ENCODE data around the gene TBC1D20. TPM values are rescaled to one million over a fixed set of nuclear protein-coding genes. Genes with fewer than 3 reads are reported as not detected.
"Not testable (repeated sequence)": the region's sequence is repeated elsewhere in the genome, so short reads cannot be mapped to it uniquely, and the experiment has no call there.

The TBC1D20 gene
- total and polyA plus RNA-seq, 2 donors (not counting 3 experiments of a cell fraction or from before 2014, with no cell fraction given), result 34.3 to 36.1 TPM

GRCh38 chr20:454951-455350 is 7.4 kb downstream of the TBC1D20 start:
- H3K4me1 ChIP-seq (ENCODE audit: control insufficient read depth, extremely low read depth, insufficient read depth, low read length), result peaks cover 12% of the 10 kb centered on the region
- no peak overlapping the region for H3K4me3 ChIP-seq (replicated peaks in 1 of 3; ENCODE audit: insufficient read depth in 1 of 3, low read depth in 1 of 3, low read length in 3 of 3)
- FAIRE-seq (no peak), DNase-seq (ENCODE audit: low read depth, low spot score) (no peak)
- H3K36me3 ChIP-seq (ENCODE audit: control insufficient read depth in 2 of 2, extremely low read depth in 1 of 2, insufficient read depth in 2 of 2, low read length in 2 of 2), result no peaks in the 10 kb centered on the region
- intact Hi-C loops (cut with micrococcal nuclease) (no loop called here), dilution Hi-C loops (cut with MboI; ENCODE audit: extremely low pct_ligation_motif_present, low sequenced_read_pairs) (no loop called here)
- H3K9me3 ChIP-seq (replicated peaks; ENCODE audit: control insufficient read depth, insufficient read depth, low read length), result no peaks in the 10 kb centered on the region
- H4K20me1 ChIP-seq (replicated peaks; ENCODE audit: control insufficient read depth, extremely low read depth, insufficient read depth, low read length), result no peaks in the 10 kb centered on the region
- no TSS peak for BruUV-seq (replicated peaks)
- H3K4me2 ChIP-seq (ENCODE audit: insufficient read depth, low read length), result no peak overlapping the region
- ChIA-PET POLR2A (no interaction called here), CTCF (interaction anchor here (0.7 to 1.2 kb wide), 2 partner anchors 23 to 25 kb away, joined by 3 read pairs; no protein-coding TSS in a partner anchor)
- no peak overlapping the region for H2AFZ ChIP-seq (ENCODE audit: low read depth, low read length)
- TF ChIP-seq JUN (IDR thresholded peaks at IDR 0.05; ENCODE audit: borderline replicate concordance, insufficient read depth, insufficient read length, low read depth), result no peak
- TF ChIP-seq, protein P1, sequence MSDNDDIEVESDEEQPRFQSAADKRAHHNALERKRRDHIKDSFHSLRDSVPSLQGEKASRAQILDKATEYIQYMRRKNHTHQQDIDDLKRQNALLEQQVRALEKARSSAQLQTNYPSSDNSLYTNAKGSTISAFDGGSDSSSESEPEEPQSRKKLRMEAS (IDR thresholded peaks at IDR 0.05; ENCODE audit: insufficient read depth, insufficient read length), result no peak
- TF ChIP-seq MYC (IDR thresholded peaks at IDR 0.05; ENCODE audit: low read depth, low read length), result no peak
- no peak for TF ChIP-seq CTCF (IDR thresholded peaks at IDR 0.05; ENCODE audit: extremely low read depth in 1 of 2, insufficient read depth in 1 of 2, low read depth in 1 of 2, low read length in 2 of 2)
- TF ChIP-seq POLR2AphosphoS5 (IDR thresholded peaks at IDR 0.05; ENCODE audit: insufficient read depth, low read depth, low read length), result no peak
- TF ChIP-seq POLR2A (IDR thresholded peaks at IDR 0.05; ENCODE audit: low read depth, low read length), result no peak
- TF ChIP-seq FOS (IDR thresholded peaks at IDR 0.05; ENCODE audit: borderline replicate concordance, insufficient read depth, low read length), result no peak
- TF ChIP-seq GATA2 (IDR thresholded peaks at IDR 0.05; ENCODE audit: insufficient read depth, insufficient read length, low read depth, low read length), result no peak
- TF ChIP-seq EZH2 (IDR thresholded peaks at IDR 0.05; ENCODE audit: borderline replicate concordance, low read depth, low read length, severe bottlenecking), result no peak
- H3K9ac ChIP-seq (replicated peaks; ENCODE audit: extremely low read depth, insufficient read depth, low read length), result no peak overlapping the region
- no peaks in the 10 kb centered on the region for H3K9me1 ChIP-seq (replicated peaks; ENCODE audit: control insufficient read depth, extremely low read depth, insufficient read depth, low read length)
- H3K79me2 ChIP-seq (ENCODE audit: control insufficient read depth, insufficient read depth, low read length), result peaks cover 74% of the 10 kb centered on the region
- no peak overlapping the region for H3K27ac ChIP-seq (ENCODE audit: insufficient read depth, low read depth, low read length)
- no peaks in the 10 kb centered on the region for H3K27me3 ChIP-seq (ENCODE audit: control insufficient read depth in 2 of 2, insufficient read depth in 2 of 2, low read length in 2 of 2)

DNA sequence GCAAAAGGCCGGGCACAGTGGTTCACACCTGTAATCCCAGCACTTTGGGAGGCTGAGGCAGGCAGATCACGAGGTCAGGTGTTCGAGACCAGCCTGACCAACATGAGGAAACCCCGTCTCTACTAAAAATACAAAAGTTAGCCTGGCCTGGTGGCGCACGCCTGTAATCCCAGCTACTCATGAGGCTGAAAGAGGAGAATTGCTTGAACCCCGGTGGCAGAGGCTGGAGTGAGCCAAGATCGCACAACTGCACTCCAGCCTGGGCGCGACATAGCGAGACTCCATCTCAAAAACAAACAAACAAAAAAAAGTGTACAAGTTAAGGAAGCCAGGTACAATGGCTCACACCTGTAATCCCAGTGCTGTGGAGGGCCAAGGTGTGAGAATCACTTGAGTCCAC is 10.3 kb downstream of the TBC1D20 start:
- CTCF ChIA-PET; H3K4me3 ChIP-seq (replicated peaks in 1 of 3; ENCODE audit: insufficient read depth in 1 of 3, low read depth in 1 of 3, low read length in 3 of 3); POLR2A ChIA-PET: not testable (repeated sequence)

More for the DNA sequence above, 10.3 kb downstream of the TBC1D20 start:
- H3K36me3 ChIP-seq (ENCODE audit: control insufficient read depth in 2 of 2, extremely low read depth in 1 of 2, insufficient read depth in 2 of 2, low read length in 2 of 2); H3K9ac ChIP-seq (replicated peaks; ENCODE audit: extremely low read depth, insufficient read depth, low read length); intact Hi-C loops (cut with micrococcal nuclease); dilution Hi-C loops (cut with MboI; ENCODE audit: extremely low pct_ligation_motif_present, low sequenced_read_pairs); DNase-seq (ENCODE audit: low read depth, low spot score); H2AFZ ChIP-seq (ENCODE audit: low read depth, low read length); FAIRE-seq; H3K4me2 ChIP-seq (ENCODE audit: insufficient read depth, low read length); H3K4me1 ChIP-seq (ENCODE audit: control insufficient read depth, extremely low read depth, insufficient read depth, low read length); H4K20me1 ChIP-seq (replicated peaks; ENCODE audit: control insufficient read depth, extremely low read depth, insufficient read depth, low read length); H3K9me1 ChIP-seq (replicated peaks; ENCODE audit: control insufficient read depth, extremely low read depth, insufficient read depth, low read length); H3K27ac ChIP-seq (ENCODE audit: insufficient read depth, low read depth, low read length); H3K9me3 ChIP-seq (replicated peaks; ENCODE audit: control insufficient read depth, insufficient read depth, low read length); H3K27me3 ChIP-seq (ENCODE audit: control insufficient read depth in 2 of 2, insufficient read depth in 2 of 2, low read length in 2 of 2); BruUV-seq (replicated peaks): not testable (repeated sequence)
- peaks cover 65% of the 10 kb centered on the region for H3K79me2 ChIP-seq (ENCODE audit: control insufficient read depth, insufficient read depth, low read length)
